ENCODE measurements around the gene PCP2.

DNA sequence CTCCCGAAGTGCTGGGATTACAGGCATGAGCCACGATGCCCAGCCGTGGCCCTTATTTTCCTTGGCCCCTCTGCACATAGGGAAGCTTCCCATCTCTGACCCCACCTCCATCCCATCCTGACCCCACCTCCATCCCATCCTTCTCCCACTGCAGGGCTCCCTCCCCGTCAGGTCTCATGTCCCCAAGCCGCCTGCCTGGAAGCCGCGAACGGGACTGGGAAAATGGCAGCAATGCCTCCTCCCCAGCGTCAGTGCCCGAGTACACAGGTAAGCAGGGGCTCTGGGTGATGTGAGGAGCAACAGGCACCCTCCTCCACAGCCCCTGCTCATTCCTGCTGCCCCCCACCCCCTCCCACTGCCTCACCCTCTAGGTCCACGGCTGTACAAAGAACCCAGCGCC is 16.3 kb downstream of the PCP2 start:
- TF ChIP-seq, protein P1, sequence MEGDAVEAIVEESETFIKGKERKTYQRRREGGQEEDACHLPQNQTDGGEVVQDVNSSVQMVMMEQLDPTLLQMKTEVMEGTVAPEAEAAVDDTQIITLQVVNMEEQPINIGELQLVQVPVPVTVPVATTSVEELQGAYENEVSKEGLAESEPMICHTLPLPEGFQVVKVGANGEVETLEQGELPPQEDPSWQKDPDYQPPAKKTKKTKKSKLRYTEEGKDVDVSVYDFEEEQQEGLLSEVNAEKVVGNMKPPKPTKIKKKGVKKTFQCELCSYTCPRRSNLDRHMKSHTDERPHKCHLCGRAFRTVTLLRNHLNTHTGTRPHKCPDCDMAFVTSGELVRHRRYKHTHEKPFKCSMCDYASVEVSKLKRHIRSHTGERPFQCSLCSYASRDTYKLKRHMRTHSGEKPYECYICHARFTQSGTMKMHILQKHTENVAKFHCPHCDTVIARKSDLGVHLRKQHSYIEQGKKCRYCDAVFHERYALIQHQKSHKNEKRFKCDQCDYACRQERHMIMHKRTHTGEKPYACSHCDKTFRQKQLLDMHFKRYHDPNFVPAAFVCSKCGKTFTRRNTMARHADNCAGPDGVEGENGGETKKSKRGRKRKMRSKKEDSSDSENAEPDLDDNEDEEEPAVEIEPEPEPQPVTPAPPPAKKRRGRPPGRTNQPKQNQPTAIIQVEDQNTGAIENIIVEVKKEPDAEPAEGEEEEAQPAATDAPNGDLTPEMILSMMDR (IDR thresholded peaks at IDR 0.05) = no peak
- no peak for TF ChIP-seq POLR2A (IDR thresholded peaks at IDR 0.05)

All from esophagus squamous epithelium (tissue), 4 donors.